GM21576 (cell line): ENCODE results near the gene LARP4B.

Experiments used
- ATAC-seq: cut with Tn5 transposase; IDR thresholded peaks from one replicate; pipeline ENCODE4 v1.9.1; 2021; ENCODE audit warnings: mild to moderate bottlenecking, moderate library complexity; ENCODE audit not compliant: unreplicated experiment

LARP4B gene

DNA sequence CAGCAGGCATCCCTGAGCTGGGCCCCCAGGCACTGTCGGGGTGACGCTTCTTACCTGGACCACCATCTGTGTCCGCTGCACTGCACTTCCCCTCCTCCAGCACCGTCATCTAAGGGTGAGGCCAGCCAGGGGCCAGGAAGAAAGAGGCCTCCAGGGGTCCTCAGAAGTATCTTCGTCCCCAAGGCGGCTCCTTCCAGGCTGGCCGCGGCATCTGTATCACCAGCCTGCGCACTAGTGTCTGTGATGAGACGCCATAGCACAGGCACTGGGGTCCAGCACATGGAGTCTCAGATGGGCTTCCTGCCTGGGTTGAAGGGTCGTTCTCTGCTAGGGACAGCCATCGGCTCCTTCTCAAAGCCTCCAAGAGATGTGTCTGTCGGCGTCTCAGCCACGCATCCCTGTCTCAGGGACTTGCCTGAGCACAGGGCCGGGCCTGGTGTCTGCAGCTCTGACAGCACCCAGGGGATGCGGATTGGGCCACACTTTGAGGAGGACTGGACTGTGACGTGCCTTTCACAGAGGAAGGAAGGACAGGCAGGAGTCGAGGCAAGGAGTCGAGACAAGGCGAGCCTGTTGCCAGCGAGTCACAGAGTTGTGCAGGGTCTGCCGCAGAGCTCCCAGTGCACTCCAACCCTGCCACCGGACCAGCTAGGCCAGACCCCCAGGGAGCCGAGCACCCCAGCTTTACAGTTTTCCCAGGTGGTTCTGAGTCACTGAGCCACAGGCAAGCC lies 140.5 kb downstream of the LARP4B start:
- no peak for ATAC-seq

DNA sequence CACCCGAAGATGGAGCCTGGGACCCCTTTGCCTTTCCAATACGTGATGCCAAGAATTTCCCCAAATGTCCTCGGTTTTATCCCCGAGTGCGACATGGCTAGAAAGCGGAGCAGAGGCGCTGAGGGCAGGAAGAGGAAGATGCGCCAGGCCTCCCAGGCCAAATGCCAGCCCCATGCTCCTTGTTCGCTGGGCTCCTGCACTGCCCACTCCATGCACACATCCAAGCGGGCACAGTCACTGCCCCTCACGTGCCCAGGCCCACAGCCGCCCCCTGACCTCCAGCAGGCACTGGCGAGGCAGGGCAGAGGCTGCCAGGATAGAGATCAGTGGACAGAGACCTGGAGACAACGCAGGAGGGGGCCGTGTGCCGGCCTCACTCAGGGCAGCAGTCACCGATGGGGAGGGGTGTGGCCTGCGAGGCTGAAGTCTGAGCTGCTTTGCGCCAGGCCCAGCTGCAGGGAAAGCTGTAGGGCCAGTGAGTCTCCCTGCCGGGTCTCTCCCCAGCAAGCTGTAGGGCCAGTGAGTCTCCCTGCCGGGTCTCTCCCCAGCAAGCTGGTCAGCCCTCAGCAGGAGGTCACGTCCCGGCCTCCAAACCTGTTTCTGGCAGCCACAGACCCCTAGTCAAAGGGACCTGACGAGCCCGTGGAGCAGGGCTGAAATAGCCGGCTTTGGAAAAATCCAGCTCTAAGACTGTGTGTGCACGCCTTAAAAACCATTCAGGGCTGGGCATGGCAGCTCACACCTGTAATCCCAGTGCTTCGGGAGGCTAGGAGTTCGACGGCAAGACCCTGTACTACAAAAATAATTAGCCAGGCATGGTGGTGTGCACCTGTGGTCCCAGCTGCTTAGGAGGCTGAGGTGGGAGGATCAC lies 141.4 kb downstream of the LARP4B start:
- no peak for ATAC-seq

DNA sequence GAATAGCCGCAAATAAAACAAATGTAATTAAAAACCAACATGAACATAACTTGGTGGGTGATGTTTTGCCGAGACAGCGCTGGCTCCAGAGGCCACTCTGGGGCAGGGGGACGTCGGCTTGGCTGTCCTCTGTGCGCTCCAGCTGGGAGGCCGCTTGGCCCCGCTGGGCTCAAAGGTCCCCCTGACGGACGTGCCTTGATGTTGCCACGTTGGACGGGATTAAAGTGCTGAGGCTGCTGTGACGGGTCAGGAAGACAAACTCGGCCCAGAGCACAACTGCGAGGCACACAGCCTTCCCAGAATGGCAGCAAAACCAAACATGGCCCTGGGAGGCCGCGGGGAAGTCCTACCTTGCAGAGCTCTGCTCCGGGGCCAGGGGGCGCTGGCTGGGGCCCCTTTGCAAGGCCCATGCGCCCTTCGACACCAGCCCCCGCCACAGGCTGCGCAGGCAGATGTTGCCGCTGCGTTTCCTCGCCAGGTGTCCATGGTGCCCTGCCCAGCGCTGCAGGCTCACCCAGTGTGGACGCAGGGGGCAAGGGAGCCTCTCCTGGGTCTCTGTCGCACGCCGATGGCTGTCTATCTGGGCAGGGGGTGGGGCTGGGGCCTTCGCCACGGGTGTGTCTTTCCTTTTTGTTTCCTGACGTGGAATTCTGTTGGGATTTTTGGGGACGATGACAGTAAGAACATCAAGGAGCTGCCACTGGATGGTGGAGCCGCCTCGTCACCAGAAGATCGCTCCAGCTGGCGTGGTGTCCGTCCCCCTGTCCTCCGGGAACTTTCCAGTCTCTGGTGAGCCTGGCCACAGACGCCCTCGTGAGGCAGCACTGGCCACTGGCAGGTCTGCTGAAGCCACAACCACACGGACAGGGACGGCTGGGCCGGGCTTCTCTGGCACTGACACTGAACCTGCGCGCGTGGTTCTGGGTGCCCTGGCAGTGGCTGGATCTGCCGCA lies 142.4 kb downstream of the LARP4B start:
- ATAC-seq: no peak

DNA sequence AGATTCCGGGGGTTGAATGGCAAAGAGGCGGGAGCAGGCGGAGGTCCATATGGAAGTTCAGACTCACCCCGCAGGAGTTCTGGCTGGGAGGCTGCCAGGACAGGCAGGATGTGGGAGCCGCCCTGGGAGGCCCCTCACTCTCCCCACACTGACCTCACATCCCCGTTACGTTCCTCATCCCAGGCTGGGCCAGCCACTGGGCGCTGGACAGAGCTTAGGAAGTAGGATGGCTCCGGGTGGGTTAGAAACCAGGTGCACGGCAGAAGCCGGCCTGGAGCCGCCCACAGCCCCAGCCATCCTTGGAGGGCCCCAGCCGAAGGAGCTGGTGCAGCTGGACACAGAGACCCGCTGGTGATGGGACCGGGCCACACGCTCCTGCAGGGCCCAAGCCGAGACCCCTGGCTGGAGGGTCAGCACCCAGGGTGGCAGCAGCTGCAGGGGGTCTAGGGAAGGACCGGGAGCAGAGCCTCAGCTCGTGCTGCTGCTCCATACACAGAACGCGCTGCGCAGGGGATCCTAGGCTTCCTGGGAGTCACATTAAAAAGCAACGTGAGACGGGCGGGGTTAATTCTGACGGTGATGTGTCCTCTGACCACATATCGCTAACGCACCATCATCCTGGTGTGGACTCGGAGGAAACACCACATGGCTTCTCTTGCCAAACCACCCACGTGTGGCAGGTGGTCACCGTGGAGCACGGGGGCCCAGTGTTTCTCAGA lies 143.4 kb downstream of the LARP4B start:
- no peak for ATAC-seq

DNA sequence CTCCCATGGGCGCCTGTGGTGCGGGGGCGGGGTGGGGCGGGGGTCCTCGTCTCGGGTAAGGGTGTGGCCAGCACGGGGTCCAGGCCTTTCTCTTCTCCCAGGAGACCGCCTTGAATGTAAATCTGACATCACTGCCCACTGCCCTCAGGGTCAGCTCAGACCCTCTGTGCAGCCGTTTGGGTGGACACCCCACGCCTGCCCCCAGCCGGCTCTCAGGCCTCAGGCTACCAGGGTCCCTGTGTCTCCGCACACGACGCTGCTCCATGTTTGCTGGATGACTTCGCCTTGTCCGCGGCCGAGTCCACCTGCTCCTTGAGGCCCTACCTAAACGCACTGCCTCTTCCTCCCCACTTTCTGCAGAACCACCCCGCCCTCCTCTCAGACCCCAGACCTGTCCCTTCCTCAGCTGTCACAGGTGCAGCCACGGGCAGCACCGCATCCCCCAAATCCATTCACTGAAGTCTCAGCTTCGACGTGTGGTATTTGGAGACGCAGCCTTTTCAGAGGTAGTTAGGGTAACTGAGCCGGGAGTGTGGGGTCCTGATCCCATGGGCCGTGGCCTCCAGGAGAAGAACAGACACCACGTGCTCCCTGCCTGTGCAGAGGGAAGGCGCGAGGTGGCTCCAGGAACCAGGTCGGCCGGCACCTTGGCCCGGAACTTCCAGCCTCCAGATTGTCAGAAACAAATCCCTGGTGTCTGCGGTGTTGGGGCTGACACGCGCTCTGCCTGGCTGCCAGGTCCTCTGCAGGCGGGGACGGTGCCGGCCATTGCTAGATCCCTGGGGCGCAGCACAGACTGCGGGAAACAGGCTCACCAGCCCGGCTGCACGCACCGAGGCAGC lies 144.7 kb downstream of the LARP4B start:
- ATAC-seq: no peak

DNA sequence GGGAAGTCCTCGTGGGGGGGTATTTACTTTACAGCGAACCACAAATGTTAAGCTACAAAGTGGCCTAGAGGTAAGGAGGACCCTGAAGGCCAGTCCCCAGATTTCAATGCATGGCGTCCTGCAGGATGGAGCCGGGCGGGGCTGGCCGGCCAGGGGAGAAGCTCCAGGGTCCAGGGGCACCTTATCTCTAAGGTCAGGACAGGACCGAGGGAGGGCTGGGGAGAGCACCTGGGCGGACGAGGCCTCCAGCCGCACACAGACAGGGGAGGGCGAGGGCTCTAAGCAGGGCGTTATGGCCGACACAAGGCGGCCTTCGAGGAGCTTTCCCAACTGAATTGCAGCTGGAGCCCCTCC lies 145.7 kb downstream of the LARP4B start:
- ATAC-seq: no peak

DNA sequence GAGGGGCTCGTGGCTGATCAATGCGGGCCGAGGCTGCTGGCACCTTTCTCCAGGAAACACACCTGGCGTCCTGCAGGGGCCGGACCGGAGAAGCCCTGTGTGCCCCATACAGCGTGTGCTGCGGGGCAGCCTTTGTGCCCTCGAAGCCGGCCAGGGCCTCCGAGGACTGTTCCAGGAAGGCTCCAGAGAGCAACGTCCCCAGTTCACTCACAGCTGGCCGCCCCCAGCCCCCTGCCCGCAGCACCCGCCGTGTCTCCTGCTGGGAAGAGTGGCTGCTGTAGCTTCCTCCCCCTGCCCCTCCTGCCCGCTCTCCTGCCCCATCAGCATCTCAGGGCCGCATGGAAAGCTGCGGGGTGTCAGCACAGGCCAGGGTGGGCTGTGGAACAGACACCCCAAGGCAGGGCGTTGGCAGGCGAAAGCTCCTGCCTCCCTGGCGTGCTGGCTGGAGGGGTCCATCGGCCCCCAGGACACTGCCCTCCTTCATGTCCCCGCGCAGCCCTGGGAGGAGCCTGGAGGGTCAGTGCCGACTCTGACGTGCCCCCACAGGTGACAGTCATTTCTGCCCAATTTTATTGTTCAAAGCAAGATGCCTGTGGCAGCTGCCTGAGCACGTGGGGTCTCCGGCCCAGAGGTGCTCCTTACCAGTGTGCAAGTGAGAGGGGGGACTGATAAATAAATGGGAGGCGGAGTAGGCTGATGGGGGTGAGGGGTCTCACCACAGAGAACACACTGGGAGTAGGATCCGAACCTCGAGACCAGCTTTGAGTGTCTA lies 146.2 kb downstream of the LARP4B start:
- ATAC-seq: no peak

DNA sequence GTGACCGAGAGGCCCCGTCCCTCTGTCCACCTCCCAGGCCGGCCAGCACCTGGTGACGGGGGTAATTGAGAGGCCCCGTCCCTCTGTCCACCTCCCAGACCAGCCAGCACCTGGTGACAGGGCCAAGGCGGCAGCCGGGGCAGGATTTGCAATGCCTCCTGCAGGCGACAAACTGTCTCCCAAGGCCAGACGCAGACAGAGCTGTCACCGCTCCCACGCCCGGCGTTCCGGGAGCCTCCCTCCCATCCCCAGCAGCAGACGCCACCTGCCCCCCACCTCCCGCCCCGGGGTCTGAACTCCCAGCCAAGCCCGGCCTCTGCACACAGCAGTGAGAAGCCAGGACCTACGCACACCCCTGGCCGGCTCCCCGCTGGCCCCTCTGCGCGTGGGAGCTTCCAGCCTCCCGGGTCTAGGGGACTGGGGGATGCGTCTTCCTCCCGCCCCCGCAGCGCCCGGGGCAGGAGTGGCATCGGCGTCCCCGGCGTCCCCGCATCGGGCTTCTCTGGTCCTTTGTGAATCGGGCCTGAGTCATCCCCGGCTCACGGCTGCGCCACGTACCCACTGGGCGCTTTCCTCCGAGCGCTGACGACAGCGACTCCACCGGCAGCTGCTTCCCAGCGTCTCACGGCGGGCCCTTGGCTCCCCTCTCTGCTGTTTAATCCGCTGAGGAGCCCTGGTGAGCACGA lies 147.0 kb downstream of the LARP4B start:
- ATAC-seq: no peak

DNA sequence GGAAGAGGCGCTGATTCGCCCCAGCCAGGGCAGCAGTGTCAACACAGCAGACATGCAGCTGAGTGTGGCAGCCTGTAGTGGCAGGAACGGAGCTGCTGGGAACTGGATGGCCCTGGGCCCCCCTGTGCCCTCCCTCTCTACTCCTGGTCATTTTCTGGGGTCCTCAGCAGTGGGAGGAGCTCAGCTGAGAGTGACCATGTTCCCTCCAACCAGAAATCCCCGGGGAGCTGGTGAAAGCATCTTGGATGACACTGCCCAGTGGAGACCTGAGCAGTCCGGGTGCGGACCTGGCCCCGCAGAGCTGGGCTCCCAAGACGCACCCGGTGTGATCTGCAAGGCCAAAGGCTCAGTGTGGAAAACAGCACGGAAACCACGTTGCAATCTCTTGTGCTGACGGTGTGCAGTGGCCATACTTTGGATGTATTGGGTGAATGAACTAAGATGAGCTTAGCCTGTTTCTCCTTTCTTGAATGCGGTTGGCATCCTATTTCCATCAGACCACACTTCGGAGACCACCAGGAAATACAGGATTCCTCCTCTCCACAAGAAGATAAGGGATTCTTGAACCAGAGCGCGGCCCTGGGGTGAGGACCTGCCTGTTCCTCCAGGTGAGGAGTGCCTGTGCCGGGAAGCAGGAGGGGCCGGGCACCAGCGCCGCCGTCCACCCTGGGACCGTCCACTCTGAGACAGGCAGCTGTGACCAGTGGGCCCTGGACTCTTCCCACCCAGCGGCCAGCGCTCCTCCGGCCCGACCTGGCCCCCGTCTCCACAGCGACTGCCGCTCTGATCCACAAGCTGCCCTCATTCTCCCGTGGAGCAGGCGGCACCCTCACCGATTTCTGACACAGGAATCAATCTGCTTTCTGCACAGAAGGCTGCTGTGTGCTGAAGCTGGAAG lies 148.5 kb downstream of the LARP4B start:
- ATAC-seq: no peak

DNA sequence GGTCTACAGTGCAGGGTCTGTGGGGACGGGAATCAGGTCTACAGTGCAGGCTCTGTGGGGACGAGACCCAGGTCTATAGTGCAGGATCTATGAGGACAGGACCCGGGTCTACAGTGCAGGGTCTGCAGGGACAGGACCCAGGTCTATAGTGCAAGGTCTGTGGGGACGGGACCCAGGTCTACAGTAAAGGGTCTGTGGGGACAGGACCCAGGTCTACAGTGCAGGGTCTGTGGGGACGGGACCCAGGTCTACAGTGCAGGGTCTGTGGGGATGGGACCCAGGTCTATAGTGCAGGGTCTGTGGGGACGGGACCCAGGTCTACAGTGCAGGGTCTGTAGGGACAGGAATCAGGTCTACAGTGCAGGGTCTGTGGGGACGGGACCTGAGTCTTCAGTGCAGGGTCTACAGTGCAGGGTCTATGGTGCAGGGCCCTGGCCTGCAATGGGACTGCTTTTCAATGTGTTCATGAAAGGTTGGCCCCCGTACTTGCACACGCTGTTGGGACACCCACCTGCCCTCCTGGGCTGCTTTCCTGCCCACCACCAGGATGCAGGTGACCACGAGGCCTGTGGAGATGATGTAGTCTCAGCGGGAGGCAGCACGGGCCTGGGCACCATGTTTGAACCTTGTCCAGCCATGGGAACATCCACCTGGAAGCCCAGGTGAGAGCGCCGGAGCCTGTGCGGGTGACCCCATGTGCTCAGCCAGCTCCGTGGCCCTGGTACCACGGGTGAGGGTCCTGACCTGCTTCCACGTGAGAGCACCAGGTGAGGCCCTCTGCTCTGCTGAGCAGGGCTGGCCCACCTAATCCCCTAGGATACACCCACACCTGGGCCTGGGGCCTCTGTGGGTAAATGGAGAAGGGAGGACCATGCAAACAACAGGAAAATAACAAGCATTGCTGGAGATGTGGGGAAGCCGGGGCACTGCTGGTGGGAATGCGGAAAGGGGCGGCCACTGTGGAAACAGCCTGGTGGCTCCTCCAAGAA lies 150.7 kb downstream of the LARP4B start:
- no peak for ATAC-seq

DNA sequence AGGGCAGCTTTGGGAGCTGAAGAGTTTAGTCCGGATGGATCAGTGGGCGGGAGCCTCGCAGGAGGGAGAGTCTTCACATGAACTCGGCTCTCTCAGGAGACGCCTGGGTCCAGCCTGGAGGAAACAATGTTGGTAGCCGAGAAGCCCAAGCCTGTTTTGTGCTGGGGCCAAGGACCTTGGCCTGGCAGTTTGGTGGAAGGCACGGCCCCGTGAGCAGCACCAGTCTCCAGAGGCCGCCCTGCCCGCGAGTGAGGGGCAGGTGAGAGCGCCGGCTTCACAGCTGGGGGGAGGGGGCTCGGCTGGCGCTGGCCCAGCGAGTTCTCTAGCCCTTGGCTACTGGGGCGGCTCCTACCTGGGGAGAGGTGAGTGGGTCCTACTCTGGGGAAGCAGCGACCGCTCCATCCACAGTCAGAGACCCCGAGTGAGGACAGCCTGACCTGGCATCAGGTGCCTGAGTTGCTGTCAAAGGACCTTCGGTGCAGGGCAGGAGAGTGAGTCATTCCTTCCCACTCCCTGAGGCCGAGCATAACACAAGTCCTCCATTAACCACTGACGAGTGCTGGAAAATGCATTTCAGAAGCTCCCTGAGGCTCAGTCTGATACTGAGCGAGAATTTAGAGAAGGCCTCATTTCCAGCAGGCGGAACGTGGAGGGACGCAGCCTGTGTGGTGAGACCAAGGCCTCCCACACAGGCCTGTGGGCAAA lies 152.7 kb downstream of the LARP4B start:
- no peak for ATAC-seq

DNA sequence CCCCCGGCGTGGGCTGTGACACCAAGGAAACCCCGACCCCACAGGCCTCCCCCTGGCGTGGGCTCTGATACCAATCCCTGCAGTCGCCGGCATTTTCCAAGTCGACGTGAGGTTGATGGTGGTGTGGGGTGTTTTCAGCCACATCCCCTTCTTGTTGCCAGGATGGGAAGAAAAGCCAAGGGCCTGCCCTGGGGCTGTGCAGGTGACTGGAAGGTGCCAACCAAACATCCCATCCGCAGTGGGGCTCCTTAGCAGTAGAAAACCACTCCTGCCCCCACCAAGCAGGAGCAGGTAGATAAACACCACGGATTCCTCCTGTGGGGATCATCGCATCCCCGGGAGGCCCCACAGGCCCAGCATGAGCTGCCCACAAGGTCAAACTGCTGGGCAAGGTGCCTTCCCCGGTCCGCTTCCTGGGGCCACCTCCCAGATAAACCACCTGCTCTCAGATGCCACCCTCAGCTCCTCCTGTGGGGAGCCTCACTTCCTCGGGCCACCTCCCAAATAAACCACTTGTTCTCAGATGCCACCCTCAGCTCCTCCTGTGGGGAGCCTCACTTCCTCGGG lies 153.5 kb downstream of the LARP4B start:
- ATAC-seq: no peak

DNA sequence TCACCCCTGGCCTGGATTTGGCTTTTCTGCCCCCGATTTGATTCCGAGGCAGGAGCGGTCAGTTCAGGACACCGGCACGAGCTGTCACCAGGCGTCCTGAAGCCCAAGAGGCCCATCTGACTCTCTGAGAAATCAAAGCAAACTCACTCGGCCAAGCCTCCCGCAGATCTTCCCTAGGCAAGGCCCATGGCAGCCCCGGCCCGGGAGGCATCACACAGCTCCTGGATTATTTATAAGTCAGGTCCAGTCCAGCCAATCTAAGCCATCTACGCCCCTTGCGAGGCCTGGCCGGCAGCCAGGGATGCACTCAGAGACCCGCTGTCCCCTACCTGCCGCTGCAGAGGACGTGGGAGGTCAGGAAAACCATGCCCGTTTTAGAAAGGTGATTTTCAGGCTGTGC lies 154.7 kb downstream of the LARP4B start:
- ATAC-seq: no peak

DNA sequence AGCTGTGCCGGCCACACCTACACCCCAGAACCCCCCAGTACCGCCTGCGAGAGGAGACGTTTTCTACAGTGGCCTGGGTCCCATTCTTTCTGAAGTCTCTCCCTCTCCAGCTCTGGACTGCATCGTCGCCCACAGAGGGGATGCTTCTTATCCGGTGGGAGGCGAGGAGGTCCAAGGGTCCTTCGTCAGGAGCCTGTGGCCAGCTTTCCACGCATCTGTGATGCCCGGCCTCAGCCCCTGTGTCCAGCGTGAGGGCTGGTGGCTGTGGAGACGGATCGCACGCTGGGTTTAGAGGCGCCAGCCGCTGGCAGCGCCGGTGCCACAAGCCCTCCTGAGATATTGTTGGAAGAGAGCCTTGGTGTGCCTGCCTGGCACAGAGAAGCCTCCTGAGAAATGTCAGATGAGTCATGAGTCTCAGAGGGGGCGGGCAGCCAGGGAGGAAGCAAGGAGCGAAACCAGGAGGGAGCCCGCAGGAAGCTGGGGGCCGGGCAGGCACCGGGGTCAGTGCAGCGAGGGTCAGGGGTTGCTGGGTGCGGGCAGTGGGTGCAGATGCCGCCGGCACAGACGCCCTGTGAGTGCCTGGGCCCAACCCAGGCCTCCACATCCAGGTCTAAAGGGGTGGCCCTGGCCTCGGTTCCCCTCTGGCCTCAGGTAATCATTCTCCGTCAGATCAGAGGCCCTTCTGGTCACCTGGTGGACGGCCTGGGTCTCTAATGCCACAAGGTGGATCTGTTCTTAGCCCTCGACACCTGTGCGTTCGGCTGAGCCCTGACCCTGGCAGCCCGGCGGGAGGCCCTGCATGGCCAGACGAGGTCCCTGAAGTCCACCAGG lies 156.0 kb downstream of the LARP4B start:
- ATAC-seq: no peak
